Inferior parietal cortex (tissue), 1 donor: ENCODE results near the gene CUBN.
"Not testable (repeated sequence)": the region's sequence is repeated elsewhere in the genome, so short reads cannot be mapped to it uniquely, and the experiment has no call there.

Experiments used
- DNase-seq: peaks from one replicate; pipeline ENCODE4 v3.0.0-alpha.2; 2016; ENCODE audit errors: extremely low spot score

Gene CUBN

GRCh38 chr10:17038627-17039026 lies 91.0 kb downstream of the CUBN start:
- no peak for DNase-seq

GRCh38 chr10:17037910-17038309 lies 91.7 kb downstream of the CUBN start:
- DNase-seq, result no peak

- DNase-seq, result no peak
Observed at GRCh38 chr10:17035446-17035845, 94.2 kb downstream of the CUBN start.

GRCh38 chr10:17033529-17034260 lies 95.9 kb downstream of the CUBN start:
- no peak for DNase-seq

GRCh38 chr10:17031637-17032635 lies 97.7 kb downstream of the CUBN start:
- no peak for DNase-seq

- peak; percentile 58 for DNase-seq
Observed at GRCh38 chr10:17029581-17030271, 99.9 kb downstream of the CUBN start.

DNA sequence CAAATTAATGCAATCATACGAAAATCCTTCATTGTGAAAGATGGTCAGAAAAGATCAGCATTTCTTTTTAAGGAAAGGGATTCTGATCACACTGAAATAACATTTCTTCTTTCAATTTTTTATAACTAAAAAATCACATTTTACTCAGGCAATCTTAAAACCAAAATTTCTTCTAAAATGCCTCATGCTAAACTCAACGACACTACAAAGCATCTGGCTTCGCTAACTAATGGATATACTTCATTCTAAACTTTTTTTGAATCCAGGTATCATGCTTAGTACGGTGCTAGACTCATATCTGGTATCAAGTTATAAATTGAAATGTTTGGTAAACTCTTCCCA lies 100.4 kb downstream of the CUBN start:
- no peak for DNase-seq

DNA sequence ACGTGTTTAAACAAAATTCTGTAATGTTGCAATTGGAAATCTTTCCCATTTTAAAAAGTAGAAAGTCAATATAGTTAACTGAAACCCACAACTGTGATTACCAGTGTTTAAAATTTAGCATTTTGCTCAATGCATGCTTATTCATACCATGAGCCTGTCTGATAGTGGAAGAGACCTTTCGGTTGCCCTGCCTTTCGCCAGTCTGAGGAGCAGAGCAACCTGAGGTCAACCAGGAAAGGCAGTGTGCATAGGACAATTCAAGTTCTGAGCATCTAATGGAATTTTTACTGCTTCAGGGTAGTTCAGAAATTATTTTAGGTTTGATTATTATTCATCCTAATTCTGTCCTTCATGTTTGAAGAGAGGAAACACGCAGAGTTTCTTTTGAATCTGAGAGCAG lies 100.8 kb downstream of the CUBN start:
- DNase-seq, result no peak

- no peak for DNase-seq
Observed at GRCh38 chr10:17026686-17027485, 102.7 kb downstream of the CUBN start.

- DNase-seq, result peak; percentile 60
Observed at GRCh38 chr10:17025444-17026295, 103.9 kb downstream of the CUBN start.

DNA sequence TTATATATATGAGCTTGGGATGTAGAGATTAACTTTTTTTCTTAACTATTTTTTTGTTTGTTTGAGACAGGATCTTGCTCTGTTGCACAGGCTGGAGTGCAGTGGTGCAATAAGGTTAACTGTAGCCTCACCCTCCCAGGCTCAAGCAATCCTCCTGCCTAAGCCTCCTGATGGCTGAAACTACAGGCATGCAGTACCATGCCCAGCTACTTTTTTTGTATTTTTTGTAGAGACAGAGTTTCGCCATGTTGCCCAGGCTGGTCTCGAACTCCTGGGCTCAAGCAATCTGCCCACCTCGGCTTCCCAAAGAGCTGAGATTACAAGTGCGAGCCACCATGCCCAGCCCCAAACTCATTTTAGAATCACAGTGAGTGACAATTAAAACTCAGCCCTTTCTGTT lies 105.2 kb downstream of the CUBN start:
- no peak for DNase-seq

DNA sequence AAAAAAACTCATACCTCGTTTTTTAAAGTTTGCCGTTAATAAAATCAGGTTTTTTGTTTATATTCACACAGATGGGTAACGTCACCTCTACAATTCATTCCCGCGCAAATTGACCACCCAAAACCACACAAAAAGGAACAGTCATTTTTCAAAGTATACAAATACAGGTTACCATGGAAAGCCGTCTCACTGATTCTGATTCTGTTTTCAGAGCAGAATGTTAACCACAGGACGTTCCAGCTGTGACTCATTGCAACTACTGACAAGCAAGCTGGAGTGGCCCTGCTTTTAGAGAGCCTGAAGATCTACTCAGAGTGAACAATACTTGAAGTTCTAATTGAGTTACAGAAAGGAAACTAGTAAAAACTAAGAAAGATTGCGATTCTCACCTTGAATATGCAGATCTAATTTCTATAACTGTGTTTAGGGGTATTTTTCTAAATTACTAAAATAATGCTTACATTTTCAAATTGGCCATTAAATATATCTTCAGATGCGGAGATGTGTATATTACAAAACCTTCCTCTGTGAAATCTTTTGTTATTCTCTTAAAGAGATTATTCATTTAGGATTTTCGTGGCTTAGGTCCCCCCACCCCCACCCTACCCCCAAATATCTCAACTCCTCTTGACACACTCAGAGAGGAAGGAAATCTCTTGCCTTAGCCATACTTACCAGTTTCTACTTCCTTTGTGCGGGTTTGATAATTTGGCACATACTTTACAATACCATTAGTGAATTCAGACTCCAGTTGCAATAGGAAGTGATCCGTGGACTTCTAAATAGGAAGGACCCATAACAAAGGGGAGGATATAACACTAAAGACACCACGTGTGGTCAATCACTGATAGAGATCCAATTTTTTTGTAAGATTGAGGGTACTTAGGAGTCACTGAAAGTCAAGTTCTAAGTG lies 106.0 kb downstream of the CUBN start:
- no peak for DNase-seq

DNA sequence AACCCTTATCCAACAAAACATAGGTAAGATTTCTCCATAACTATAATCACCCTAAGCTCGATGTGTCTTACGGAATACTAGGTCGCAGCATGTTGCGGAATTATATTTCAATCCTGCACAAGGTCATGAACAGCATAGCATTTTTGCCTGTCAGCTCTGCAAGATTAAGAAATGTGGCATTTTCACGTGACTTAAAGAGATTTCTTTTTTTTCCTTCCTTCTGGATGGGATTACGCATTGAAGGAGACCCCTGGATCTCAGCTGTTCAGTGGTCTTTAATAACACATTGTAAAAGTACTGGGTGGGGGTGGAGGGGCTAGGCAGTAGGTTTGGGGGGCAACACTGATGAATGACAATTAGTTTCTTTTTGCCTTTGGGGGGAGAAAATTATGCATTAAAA lies 106.7 kb downstream of the CUBN start:
- DNase-seq, result no peak

DNA sequence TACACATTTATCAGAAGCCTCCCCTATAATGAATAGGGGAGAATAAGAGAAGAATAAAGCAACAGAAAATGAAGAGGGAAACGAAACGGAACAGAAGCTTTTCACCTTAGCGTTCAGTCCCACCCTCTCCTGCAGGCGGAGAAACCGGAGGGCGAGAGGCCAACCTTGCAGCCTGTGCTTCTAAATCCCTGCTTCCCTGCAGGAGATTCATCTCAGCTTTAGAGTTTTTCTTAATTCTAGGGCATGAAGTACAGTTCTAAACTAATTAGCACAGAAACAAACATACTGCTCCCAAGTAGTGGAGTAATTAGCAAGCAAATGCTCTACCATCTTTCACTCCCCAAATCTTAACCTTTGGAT lies 107.2 kb downstream of the CUBN start:
- no peak for DNase-seq

- DNase-seq, result no peak
Observed at GRCh38 chr10:17021656-17022465, 107.8 kb downstream of the CUBN start.

DNA sequence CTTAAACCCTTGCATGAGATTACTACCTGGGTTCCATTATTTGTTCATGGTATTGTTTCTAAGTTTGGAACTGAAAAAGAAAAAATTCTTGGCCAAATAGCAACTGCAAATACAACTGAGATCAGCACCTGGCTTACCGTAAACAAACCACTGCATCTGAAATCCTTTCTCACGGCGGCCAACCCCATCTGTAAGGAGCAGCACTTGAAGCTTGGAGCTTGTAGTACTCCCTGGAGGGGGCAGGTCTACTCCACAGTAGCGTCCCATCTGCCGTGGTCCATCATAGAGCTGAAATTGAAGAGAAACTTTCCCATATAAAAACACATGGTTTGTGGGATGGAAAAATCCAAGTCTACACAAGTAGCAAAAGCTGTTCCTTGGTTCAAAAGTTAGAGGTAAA lies 109.9 kb downstream of the CUBN start:
- no peak for DNase-seq

DNA sequence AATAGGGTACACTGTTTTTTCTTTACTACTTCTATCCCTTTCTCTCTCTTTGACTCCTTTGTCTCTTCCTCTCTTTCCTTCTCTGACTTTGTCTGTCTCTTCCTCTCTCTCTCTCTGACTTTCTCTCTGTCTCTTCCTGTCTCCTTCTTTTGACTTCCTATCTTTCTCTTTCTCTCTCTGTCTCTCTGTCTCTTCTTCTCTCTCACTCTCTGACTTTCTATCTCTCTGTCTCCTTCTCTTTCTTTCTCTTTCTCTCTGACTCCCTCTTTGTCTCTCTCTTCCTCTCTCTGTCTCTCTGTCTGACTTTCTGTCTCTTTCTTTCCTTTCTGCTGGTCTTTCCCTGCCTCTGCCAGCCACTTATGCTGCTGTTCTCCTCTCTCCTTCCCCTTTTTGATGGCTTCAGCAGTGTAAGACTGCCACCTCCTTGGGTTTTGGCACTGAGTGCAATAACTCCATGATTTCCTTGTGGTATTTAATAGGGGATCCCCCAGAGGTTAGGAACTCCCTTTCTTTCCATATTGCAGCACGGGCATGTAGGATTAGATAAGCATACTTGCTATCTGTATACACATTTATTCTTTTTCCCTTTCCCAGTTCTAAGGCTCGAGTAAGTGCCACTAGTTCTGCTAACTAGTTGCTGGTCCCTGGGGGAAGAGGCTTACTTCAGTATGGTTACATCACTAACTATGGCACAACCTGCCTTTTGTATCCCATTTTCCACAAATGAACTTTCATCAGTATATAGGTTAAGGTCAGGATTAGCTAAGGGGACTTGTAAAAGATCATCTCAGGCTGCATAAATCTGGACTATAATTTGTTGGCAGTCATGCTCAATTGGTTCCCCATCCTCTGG lies 116.3 kb downstream of the CUBN start:
- not testable (repeated sequence) for DNase-seq

DNA sequence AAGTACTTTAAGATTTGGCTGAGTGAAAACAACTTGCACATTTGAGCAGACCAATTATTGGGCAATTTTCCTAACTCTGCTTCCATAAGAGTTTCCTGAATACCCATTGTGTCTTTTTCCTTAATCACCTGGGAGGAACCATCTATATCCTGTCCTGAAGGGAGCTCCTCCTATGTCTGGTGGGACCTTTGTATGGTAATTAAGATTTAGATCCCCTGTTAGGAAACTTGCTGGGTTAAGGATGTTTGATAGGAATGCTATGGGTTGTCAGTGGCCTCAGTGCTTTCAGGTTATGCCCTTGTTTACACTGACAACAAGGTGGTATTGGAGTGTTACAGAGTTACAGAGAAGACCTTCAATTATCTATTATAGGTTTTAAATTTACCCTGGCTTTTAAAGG lies 116.9 kb downstream of the CUBN start:
- DNase-seq, result not testable (repeated sequence)
